Adipose tissue (tissue), 3 donors: ENCODE measurements around the gene OR5K4. TPM values are rescaled to one million over a fixed set of nuclear protein-coding genes. Genes with fewer than 3 reads are reported as not detected.

Source experiments
- H3K27ac ChIP-seq: one replicate; pipeline ENCODE4 v1.5.1; 2013; ENCODE audit warnings: low read depth, low read length
- WGBS, 3 donors: extraction: QIAGEN DNeasy Blood & Tissue Kit; methylation state at CpG; one replicate each; pipeline ENCODE4 v1.1.7; 2013; 5-methylcytosine and 5-hydroxymethylcytosine counted together
- polyA plus RNA-seq, 3 donors: library from polyadenylated mRNA; stranded (reverse); fragments of 200-250 nt; gene quantifications; one replicate each; pipeline ENCODE4 v1.2.3, GENCODE V29; 2013
- donor health status: healthy with polysubstance abuse.
- donor health status: Bipolar disorder and iron deficiency.
- donor health status: healthy.

Gene OR5K4
- not detected for polyA plus RNA-seq

- H3K27ac ChIP-seq, result no peak within 1 kb of the TSS
- 71 to 83% (median 83%) methylated on average over 2 of the region's 2 CpGs for WGBS, 3 donors
Measured at GRCh38 chr3:98353554-98353953, at the start of gene OR5K4. TSS of gene OR5K4 (plus strand) at chr3:98353854. CDS start at chr3:98353854, 0 bp downstream.

- WGBS, 3 donors, result 68 to 83% (median 82%) methylated on average over 2 of the region's 2 CpGs
Measured at GRCh38 chr3:98322101-98322500, 31.6 kb upstream of the OR5K4 start.

GRCh38 chr3:98322686-98323085 lies 31.0 kb upstream of the OR5K4 start:
- WGBS, 3 donors, result 59 to 88% (median 87%) methylated on average over 2 of the region's 2 CpGs
- no peak overlapping the region for H3K27ac ChIP-seq

More at GRCh38 chr3:98322101-98322500, 31.6 kb upstream of the OR5K4 start:
- H3K27ac ChIP-seq, result no peak overlapping the region

- H3K27ac ChIP-seq, result no peak overlapping the region
Measured at GRCh38 chr3:98323425-98323824, 30.2 kb upstream of the OR5K4 start.

GRCh38 chr3:98325055-98325454 lies 28.6 kb upstream of the OR5K4 start:
- H3K27ac ChIP-seq, result no peak overlapping the region
- 51 to 84% (median 82%) methylated on average over 12 of the region's 12 CpGs for WGBS, 3 donors

GRCh38 chr3:98326105-98326893 lies 27.4 kb upstream of the OR5K4 start:
- no peak overlapping the region for H3K27ac ChIP-seq
- WGBS, 3 donors, result 46 to 71% (median 60%) methylated on average over 2 of the region's 2 CpGs

- H3K27ac ChIP-seq, result no peak overlapping the region
Measured at GRCh38 chr3:98326945-98327344, 26.7 kb upstream of the OR5K4 start.

GRCh38 chr3:98328933-98329332 lies 24.7 kb upstream of the OR5K4 start:
- H3K27ac ChIP-seq, result no peak overlapping the region
- 66 to 77% (median 73%) methylated on average over 5 of the region's 5 CpGs for WGBS, 3 donors

- no peak overlapping the region for H3K27ac ChIP-seq
- 6 to 12% (median 10%) methylated on average over 6 of the region's 6 CpGs for WGBS, 3 donors
Measured at GRCh38 chr3:98329392-98330124, 24.1 kb upstream of the OR5K4 start.

GRCh38 chr3:98331329-98331728 lies 22.3 kb upstream of the OR5K4 start:
- 89 to 96% (median 90%) methylated on average over 1 of the region's 1 CpG for WGBS, 3 donors
- H3K27ac ChIP-seq, result no peak overlapping the region

GRCh38 chr3:98333989-98334606 lies 19.6 kb upstream of the OR5K4 start:
- no peak overlapping the region for H3K27ac ChIP-seq

GRCh38 chr3:98339031-98339430 lies 14.6 kb upstream of the OR5K4 start:
- 66 to 95% (median 88%) methylated on average over 1 of the region's 1 CpG for WGBS, 3 donors
- no peak overlapping the region for H3K27ac ChIP-seq

More at GRCh38 chr3:98333989-98334606, 19.6 kb upstream of the OR5K4 start:
- 34 to 75% (median 74%) methylated on average over 3 of the region's 3 CpGs for WGBS, 3 donors

- H3K27ac ChIP-seq, result no peak overlapping the region
- 77 to 87% (median 85%) methylated on average over 6 of the region's 6 CpGs for WGBS, 3 donors
Measured at GRCh38 chr3:98341758-98342157, 11.9 kb upstream of the OR5K4 start.

GRCh38 chr3:98343647-98344507 lies 9.8 kb upstream of the OR5K4 start:
- WGBS, 3 donors, result 47 to 68% (median 61%) methylated on average over 13 of the region's 13 CpGs

GRCh38 chr3:98350082-98350481 lies 3.6 kb upstream of the OR5K4 start:
- no peak overlapping the region for H3K27ac ChIP-seq
- WGBS, 3 donors, result 80 to 95% (median 91%) methylated on average over 3 of the region's 3 CpGs

More at GRCh38 chr3:98343647-98344507, 9.8 kb upstream of the OR5K4 start:
- no peak overlapping the region for H3K27ac ChIP-seq

GRCh38 chr3:98359250-98359649 lies 5.6 kb downstream of the OR5K4 start:
- no peak overlapping the region for H3K27ac ChIP-seq

GRCh38 chr3:98359993-98360675 lies 6.5 kb downstream of the OR5K4 start:
- H3K27ac ChIP-seq, result no peak overlapping the region
- 33 to 88% (median 74%) methylated on average over 1 of the region's 1 CpG for WGBS, 3 donors

GRCh38 chr3:98360681-98361080 lies 7.0 kb downstream of the OR5K4 start:
- no peak overlapping the region for H3K27ac ChIP-seq
- 87 to 95% (median 88%) methylated on average over 3 of the region's 3 CpGs for WGBS, 3 donors
